ENCODE results near the gene NXPE2. TPM values are rescaled to one million over a fixed set of nuclear protein-coding genes. Genes with fewer than 3 reads are reported as not detected.

NXPE2 gene
- total RNA-seq, 1 experiment from 2014 or later = not detected

DNA sequence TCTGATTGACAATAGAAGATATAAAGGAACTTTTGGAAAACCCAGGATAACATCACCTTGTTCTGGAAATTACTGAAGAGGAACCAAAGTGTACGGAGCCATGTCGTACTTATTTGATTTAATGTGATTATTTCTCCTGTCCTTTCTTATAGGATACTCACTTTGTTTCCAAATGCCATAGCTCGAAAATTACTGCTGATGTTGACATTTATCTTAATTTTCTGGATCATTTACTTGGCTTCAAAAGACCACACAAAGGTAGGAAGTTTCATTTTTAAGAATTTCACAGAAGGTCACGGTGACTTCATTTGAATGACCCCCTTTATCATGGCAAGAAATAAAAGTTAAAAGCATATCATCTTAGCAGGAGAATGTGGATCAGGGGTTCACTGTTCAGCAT is 1.2 kb downstream of the NXPE2 start:
- no peak overlapping the region for H3K4me2 ChIP-seq
- TF ChIP-seq EZH2 (IDR thresholded peaks at IDR 0.05; ENCODE audit: low read depth) = no peak
- TF ChIP-seq, protein P1, sequence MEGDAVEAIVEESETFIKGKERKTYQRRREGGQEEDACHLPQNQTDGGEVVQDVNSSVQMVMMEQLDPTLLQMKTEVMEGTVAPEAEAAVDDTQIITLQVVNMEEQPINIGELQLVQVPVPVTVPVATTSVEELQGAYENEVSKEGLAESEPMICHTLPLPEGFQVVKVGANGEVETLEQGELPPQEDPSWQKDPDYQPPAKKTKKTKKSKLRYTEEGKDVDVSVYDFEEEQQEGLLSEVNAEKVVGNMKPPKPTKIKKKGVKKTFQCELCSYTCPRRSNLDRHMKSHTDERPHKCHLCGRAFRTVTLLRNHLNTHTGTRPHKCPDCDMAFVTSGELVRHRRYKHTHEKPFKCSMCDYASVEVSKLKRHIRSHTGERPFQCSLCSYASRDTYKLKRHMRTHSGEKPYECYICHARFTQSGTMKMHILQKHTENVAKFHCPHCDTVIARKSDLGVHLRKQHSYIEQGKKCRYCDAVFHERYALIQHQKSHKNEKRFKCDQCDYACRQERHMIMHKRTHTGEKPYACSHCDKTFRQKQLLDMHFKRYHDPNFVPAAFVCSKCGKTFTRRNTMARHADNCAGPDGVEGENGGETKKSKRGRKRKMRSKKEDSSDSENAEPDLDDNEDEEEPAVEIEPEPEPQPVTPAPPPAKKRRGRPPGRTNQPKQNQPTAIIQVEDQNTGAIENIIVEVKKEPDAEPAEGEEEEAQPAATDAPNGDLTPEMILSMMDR (conservative IDR thresholded peaks at IDR 0.05) = no peak
- intact Hi-C loops (cut with micrococcal nuclease; ENCODE audit: unreplicated experiment) = no loop called here
- H3K9me3 ChIP-seq (ENCODE audit: insufficient read depth, low read depth) = no peaks in the 10 kb centered on the region
- no peaks in the 10 kb centered on the region for H3K4me1 ChIP-seq (replicated peaks; ENCODE audit: insufficient read depth)
- H3F3A ChIP-seq (ENCODE audit: insufficient read depth, low read depth) = no peaks in the 10 kb centered on the region
- BruUV-seq (replicated peaks) = no TSS peak
- no peaks in the 10 kb centered on the region for H3K27me3 ChIP-seq (ENCODE audit: insufficient read depth, low read depth)
- no peak overlapping the region for H3K4me3 ChIP-seq
- H2AFZ ChIP-seq = no peak overlapping the region
- POLR2A ChIA-PET (ENCODE audit: unreplicated experiment) = no interaction called here
- H3K36me3 ChIP-seq (ENCODE audit: low read depth) = no peaks in the 10 kb centered on the region
- no peaks in the 10 kb centered on the region for H3K79me2 ChIP-seq (ENCODE audit: low read depth)
- H4K20me1 ChIP-seq (ENCODE audit: insufficient read depth) = no peaks in the 10 kb centered on the region
- DNase-seq = no peak
- CTCF ChIA-PET = no interaction called here
- H3K9me2 ChIP-seq (ENCODE audit: insufficient read depth) = no peaks in the 10 kb centered on the region
- H3K27ac ChIP-seq = no peak overlapping the region

DNA sequence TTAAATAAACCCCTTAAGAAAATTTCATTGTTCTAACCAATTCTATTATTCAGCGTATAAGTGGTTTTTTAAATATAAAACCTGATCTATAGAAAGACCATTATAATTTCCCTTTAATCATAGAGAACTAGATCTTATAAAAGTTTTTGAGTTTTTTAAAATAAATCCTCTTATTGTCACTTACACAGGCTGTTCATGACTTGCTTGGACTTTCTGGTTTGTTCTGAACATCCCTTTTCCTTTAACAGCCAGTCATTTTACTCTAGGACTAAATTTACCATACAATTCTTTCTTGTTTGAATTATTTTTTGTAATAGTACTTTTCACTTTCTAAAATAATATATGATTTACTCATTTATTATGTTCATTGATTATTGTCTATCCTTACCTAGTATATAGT is 4.7 kb downstream of the NXPE2 start:
- H3K79me2 ChIP-seq (ENCODE audit: low read depth) = no peaks in the 10 kb centered on the region
- no peaks in the 10 kb centered on the region for H3K4me1 ChIP-seq (replicated peaks; ENCODE audit: insufficient read depth)
- no peaks in the 10 kb centered on the region for H3F3A ChIP-seq (ENCODE audit: insufficient read depth, low read depth)
- BruUV-seq (replicated peaks) = no TSS peak
- H4K20me1 ChIP-seq (ENCODE audit: insufficient read depth) = no peaks in the 10 kb centered on the region
- no peak overlapping the region for H3K4me2 ChIP-seq
- no peak overlapping the region for H2AFZ ChIP-seq
- no peak for DNase-seq
- intact Hi-C loops (cut with micrococcal nuclease; ENCODE audit: unreplicated experiment) = no loop called here
- ChIA-PET CTCF (no interaction called here), POLR2A (ENCODE audit: unreplicated experiment) (no interaction called here)
- H3K4me3 ChIP-seq = no peak overlapping the region
- no peaks in the 10 kb centered on the region for H3K9me2 ChIP-seq (ENCODE audit: insufficient read depth)
- H3K9me3 ChIP-seq (ENCODE audit: insufficient read depth, low read depth) = no peaks in the 10 kb centered on the region
- H3K27me3 ChIP-seq (ENCODE audit: insufficient read depth, low read depth) = no peaks in the 10 kb centered on the region
- H3K36me3 ChIP-seq (ENCODE audit: low read depth) = no peaks in the 10 kb centered on the region
- H3K27ac ChIP-seq = no peak overlapping the region
- TF ChIP-seq, protein P1 (conservative IDR thresholded peaks at IDR 0.05) = no peak
- TF ChIP-seq EZH2 (IDR thresholded peaks at IDR 0.05; ENCODE audit: low read depth) = no peak

- intact Hi-C loops (cut with micrococcal nuclease; ENCODE audit: unreplicated experiment) = no loop called here
- H3K9me3 ChIP-seq (ENCODE audit: insufficient read depth, low read depth) = no peaks in the 10 kb centered on the region
- H2AFZ ChIP-seq = no peak overlapping the region
- H3F3A ChIP-seq (ENCODE audit: insufficient read depth, low read depth) = no peaks in the 10 kb centered on the region
- H3K27me3 ChIP-seq (ENCODE audit: insufficient read depth, low read depth) = no peaks in the 10 kb centered on the region
- H3K4me2 ChIP-seq = no peak overlapping the region
- H3K4me1 ChIP-seq (replicated peaks; ENCODE audit: insufficient read depth) = no peaks in the 10 kb centered on the region
- CTCF ChIA-PET = no interaction called here
- no peaks in the 10 kb centered on the region for H3K36me3 ChIP-seq (ENCODE audit: low read depth)
- H3K4me3 ChIP-seq = no peak overlapping the region
- POLR2A ChIA-PET (ENCODE audit: unreplicated experiment) = no interaction called here
- DNase-seq = no peak
- H3K9me2 ChIP-seq (ENCODE audit: insufficient read depth) = no peaks in the 10 kb centered on the region
- H4K20me1 ChIP-seq (ENCODE audit: insufficient read depth) = no peaks in the 10 kb centered on the region
- no TSS peak for BruUV-seq (replicated peaks)
- TF ChIP-seq EZH2 (IDR thresholded peaks at IDR 0.05; ENCODE audit: low read depth) = no peak
- H3K27ac ChIP-seq = no peak overlapping the region
- no peaks in the 10 kb centered on the region for H3K79me2 ChIP-seq (ENCODE audit: low read depth)
These were observed 6.3 kb downstream of the NXPE2 start for GRCh38 chr11:114684636-114685035.

DNA sequence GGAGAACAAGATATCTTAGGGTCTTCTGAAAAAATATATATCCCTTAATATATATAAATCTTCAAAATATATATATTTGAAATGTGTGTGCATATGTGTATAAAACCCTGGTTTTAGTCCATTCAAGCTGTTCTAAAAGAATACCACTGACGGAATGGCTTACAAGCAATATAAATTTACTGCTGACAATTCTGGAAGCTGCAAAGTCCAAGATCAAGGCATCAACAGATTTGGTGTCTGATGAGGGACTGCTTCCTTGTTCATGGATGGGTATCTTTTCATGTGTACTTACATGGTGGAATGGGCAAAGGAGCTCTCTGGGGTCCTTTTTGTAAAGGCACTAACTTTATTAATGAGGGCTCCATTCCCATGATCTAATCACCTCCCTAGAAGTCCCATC is 6.8 kb downstream of the NXPE2 start:
- no peaks in the 10 kb centered on the region for H3K9me2 ChIP-seq (ENCODE audit: insufficient read depth)
- no peaks in the 10 kb centered on the region for H4K20me1 ChIP-seq (ENCODE audit: insufficient read depth)
- no peak overlapping the region for H3K4me2 ChIP-seq
- intact Hi-C loops (cut with micrococcal nuclease; ENCODE audit: unreplicated experiment) = no loop called here
- no peaks in the 10 kb centered on the region for H3K79me2 ChIP-seq (ENCODE audit: low read depth)
- no peak overlapping the region for H3K4me3 ChIP-seq
- DNase-seq = no peak
- no TSS peak for BruUV-seq (replicated peaks)
- no peaks in the 10 kb centered on the region for H3K9me3 ChIP-seq (ENCODE audit: insufficient read depth, low read depth)
- CTCF ChIA-PET = no interaction called here
- no peak overlapping the region for H3K27ac ChIP-seq
- no peaks in the 10 kb centered on the region for H3K4me1 ChIP-seq (replicated peaks; ENCODE audit: insufficient read depth)
- no peak for TF ChIP-seq EZH2 (IDR thresholded peaks at IDR 0.05; ENCODE audit: low read depth)
- TF ChIP-seq, protein P1 (conservative IDR thresholded peaks at IDR 0.05) = no peak
- POLR2A ChIA-PET (ENCODE audit: unreplicated experiment) = no interaction called here
- H3F3A ChIP-seq (ENCODE audit: insufficient read depth, low read depth) = no peaks in the 10 kb centered on the region
- no peaks in the 10 kb centered on the region for H3K27me3 ChIP-seq (ENCODE audit: insufficient read depth, low read depth)
- H3K36me3 ChIP-seq (ENCODE audit: low read depth) = no peaks in the 10 kb centered on the region
- no peak overlapping the region for H2AFZ ChIP-seq

Data from PC-9 (cell line).